ENCODE data around the gene ITM2B.

The ITM2B gene

DNA sequence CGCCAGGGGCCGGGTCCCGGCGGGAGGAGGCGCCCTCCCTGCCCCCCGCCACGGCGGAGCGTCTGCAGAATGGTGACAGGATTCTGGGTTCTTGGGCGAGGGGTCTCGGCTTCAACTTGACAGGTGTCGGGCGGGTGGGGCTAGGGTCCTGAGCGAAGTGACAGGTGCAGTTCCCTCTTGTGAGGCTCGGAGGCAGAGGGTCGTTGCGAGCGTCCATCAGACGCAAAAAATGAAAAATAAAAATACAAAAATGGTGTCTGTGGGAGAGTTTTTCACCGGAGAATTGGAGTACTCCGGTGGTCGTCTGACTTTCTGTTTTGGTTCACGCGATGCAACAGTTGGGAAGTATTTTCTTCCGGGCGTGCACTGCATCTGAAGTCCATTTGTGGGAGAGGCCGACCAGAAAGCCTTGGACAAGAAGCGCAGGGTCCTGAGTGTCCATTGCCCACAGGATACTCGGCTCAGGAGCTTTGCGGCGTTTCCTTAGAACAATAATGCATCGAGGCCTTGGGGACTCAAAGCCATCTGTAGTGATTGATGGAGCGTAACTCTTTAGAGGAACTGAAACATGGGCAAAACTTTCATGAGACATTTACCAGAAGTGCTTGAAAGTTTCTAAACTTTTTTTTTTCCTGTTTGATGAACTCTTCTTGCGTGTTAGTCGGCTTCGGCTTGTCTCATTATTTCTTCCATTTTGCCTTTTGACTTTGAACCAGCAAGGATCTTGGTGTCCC, 71.3 kb downstream of the ITM2B start:
- DNase-seq = peak in 10 of 56 donors; percentile 16 to 53 (median 27)

DNA sequence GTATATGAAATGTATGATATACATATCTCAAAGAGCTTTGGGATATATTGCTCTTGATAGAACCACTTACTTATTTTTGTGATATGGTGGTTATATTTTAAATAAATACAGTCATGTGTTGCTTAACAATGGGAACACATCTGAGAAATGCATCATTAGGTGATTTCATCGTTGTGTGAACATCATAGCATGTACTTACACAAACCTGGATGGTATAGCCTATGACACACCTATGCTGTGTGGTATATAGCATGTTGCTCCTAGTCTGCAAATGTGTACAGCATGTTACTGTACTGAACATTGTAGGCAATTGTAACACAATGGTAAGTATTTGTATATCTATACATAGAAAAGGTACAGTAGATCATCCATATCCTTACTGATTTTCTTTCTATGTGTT, 78.2 kb downstream of the ITM2B start:
- DNase-seq = no peak

DNA sequence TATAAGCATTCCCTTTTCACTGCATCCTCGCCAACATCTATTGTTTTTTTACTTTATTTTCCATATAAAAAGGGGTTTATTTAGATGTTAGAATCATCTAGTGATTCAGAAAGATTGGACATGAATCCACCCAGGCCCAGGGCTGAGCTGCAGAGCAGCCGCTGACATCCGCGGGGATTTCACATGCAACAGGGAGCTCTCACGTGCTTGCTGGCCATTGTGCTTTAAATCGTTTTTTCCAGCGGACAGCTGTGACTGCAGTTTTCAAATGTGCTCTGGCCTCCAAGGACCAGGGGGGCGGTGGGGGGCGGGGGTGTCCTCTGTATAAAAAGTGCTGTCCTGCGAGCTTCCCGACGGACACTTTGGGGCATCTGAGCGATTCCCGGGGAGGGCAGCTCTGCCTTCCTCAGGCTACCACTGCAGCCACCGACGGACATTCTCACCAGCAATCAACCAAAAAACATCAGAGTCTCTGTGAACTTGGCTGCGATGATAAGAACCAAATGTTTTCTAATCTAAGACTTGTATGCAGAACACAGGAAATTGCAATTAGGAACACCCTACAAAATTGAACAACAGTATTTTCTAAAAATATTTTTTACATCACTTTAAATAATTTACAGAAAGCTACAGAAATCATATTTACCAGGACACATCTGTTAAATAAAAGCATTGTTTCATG, 83.1 kb downstream of the ITM2B start:
- DNase-seq = no peak

DNA sequence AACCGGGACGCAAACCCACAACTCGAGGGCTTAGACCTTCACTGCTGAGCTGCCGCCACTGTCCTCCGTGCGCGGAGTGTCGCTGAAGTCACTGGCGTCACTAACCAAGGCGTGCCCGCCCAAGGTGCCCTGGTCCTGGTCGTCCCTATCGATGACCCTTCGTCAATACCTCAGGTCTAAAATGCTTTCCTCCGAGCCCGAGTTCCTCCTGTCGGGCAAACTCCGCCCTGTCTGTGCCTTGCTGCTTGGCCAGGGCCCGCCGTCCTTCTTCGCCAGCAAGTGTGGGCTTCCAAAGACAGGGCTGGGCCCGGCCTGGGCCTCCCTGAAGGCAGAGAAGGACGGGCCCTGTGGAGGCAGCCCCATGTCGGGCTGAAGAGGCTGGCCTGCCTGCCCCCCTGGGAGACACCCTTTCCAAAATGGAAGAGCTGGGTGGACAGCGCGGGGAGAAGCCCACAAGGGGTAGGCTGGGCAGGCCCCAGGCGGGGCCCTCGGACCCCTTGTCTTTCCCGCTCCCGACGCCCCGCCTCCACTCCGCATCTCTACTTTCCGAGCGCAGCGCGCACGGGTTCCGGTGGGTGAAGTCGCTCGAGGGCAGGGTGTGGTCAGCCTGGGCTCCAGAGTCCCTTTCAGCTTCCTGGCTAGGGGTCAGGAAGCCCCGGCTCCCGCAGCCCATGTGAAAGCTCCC, 84.0 kb downstream of the ITM2B start:
- no peak for DNase-seq

DNA sequence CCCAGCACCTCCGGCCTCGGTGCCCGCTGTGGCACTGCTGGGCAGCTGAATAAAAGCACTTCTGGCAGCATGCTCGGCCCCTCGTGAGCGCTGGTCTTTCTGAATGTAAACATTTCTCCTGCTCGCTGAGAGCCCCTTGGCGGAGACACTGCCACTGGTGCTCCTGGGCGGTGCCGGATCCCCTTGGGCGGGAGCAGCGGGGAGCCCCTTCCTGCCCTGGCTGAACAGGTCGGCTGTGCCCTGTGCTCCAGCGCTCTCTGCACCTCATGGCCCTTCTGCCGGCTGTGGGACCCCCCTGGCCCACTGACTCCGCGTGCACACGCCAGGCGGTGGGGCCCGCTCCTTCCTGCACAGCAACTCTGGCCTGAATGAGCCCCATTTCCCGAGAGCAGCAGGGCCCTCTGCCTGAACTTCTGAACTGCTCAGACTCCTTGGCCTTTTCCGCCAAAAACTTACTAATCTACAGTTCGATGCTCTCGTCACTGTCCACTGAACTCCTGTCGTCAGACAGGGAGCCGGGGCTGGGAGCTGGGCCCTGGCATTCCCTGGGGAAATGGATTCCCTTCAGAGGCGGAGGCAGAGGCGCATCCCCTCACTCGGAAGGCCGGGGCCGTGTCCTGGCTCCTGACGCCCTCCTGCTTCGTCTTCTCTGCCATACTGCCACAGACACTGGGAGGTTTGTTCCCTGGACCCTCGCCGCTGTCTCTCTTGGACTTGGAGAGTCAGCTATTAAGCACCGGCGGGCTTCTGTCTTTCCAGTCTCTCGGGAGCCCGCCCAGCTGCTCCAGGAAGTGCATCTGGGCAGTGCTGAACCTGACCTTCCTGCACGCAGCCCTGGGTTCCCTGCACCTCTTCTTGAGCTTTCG, 84.7 kb downstream of the ITM2B start:
- no peak for DNase-seq

DNA sequence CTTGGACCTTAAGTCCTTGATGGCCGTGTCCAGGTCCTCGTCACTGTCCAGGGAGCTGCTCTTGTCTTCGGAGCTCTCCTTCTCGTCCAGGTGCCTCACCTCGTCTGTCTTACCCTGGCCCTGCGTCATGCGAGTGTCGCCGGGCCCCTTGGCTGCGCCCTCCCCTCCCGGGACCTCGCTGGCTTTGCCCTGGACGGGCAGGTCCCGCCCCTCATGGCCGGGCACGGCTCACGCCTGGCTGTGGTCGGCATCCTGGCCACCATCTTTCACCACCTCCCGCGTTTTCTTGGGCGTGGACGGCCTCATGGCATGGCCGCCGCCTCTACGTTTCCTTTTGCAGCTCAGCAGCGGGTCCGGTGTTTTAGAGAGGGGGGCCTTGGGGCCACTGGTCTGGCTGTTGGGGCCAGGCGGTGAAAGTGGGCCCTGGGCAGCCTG, 85.4 kb downstream of the ITM2B start:
- DNase-seq = no peak

DNA sequence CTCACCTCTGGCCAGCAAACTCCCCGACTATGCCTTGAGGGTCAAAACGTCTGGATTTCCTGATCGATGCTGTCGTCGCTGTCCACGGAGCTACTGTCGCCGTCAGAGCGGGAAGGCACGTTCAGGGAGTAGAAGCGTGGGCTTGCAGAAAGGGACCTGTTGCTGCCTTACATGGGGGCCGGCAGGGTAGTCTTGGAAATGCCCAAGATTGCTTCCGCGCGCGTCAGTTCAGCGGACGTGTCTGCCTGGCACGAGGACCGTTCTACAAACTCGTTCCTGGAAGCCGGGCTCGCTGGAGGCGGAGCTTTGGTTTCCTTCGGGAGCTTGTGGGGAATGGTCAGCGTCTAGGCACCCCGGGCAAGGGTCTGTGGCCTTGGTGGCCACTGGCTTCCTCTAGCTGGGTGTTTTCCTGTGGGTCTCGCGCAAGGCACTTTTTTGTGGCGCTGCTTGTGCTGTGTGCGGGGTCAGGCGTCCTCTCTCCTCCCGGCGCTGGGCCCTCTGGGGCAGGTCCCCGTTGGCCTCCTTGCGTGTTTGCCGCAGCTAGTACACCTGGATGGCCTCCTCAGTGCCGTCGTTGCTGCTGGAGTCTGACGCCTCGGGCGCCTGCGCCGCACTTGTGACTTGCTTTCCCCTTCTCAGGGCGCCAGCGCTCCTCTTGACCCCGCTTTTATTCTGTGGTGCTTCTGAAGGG, 86.0 kb downstream of the ITM2B start:
- DNase-seq = no peak
